HepG2 (cell line): ENCODE data around the gene NWD2. TPM values are rescaled to one million over a fixed set of nuclear protein-coding genes. Genes with fewer than 3 reads are reported as not detected.

Source experiments
- ATAC-seq: fragments of 200-7000 bp; cut with Tn5 transposase; 3 replicates; pipeline ENCODE4 v1.9.1; 2020; ENCODE audit warnings: mild to moderate bottlenecking, moderate library complexity
- BruUV-seq: library from RNA; stranded (reverse); fragments of 400-500 nt; replicated peaks from 2 replicates; lab custom pipeline; 2021; lab: Mats Ljungman, UMichigan
- CTCF ChIA-PET: fragments of 300-600 bp; formaldehyde crosslinking; extraction: SDS; loops from one replicate; lab custom pipeline; 2021; ENCODE audit warnings: low total read pairs, inconsistent platforms, low intra/inter-chr PET ratio; lab: Yijun Ruan, JAX
- POLR2A ChIA-PET: fragments of 350-600 bp; sonication (Branson Sonifier 250); formaldehyde crosslinking; loops from one replicate; lab custom pipeline; 2020; ENCODE audit warnings: antibody characterized with exemption, inconsistent platforms; lab: Yijun Ruan, JAX
- DNase-seq: peaks from one replicate; pipeline ENCODE4 v3.0.0-alpha.2; 2015; ENCODE audit warnings: low spot score
- FAIRE-seq: peaks from 3 replicates; lab custom pipeline; 2011; peaks lifted over from hg19 to GRCh38; lab: Jason Lieb, UNC
- H2AFZ ChIP-seq: one replicate; pipeline ENCODE4 v1.6.1; 2011; ENCODE audit warnings: low read length, inconsistent platforms
- H3K27ac ChIP-seq: fragments of 300-600 bp; 3 replicates; pipeline ENCODE4 v1.8.0; 2011; ENCODE audit warnings: mixed run types, mild to moderate bottlenecking, mixed read lengths, low read length, inconsistent platforms; ENCODE audit not compliant: insufficient read depth; ENCODE audit errors: extremely low read length
- H3K27me3 ChIP-seq, 2 experiments: fragments of 200-600 bp in 1 of 2; 2 replicates in 1 of 2; 3 replicates in 1 of 2; pipeline versions ENCODE4 v1.6.0 to v1.8.0; 2011; ENCODE audit warnings: low read length in 2 of 2, mild to moderate bottlenecking in 2 of 2, moderate library complexity in 2 of 2, inconsistent platforms in 1 of 2; ENCODE audit not compliant: insufficient read depth in 2 of 2, control insufficient read depth in 1 of 2
- H3K36me3 ChIP-seq, 2 experiments: fragments of 200-600 bp in 1 of 2; replicated peaks in 1 of 2; 2 replicates in 1 of 2; 3 replicates in 1 of 2; pipeline versions ENCODE4 v1.5.1 to v1.8.0; 2011; ENCODE audit warnings: low read length in 2 of 2, inconsistent platforms in 1 of 2; ENCODE audit not compliant: insufficient read depth in 2 of 2, control insufficient read depth in 1 of 2
- H3K4me1 ChIP-seq: 2 replicates; pipeline ENCODE4 v1.5.1; 2012; ENCODE audit warnings: low read length, inconsistent platforms; ENCODE audit not compliant: insufficient read depth
- H3K4me2 ChIP-seq: 2 replicates; pipeline ENCODE4 v1.6.0; 2011; ENCODE audit warnings: low read depth, low read length, inconsistent platforms
- H3K4me3 ChIP-seq, 3 experiments: fragments of 200-600 bp in 1 of 3; sonication (generic), shearing (Covaris generic) in 1 of 3; replicated peaks in 1 of 3; 2 replicates each; pipeline ENCODE4 v1.5.1; 2011 to 2016; ENCODE audit warnings: low read length in 3 of 3, inconsistent platforms in 2 of 3, low read depth in 2 of 3, mild to moderate bottlenecking in 2 of 3, control low read depth in 1 of 3, mixed read lengths in 1 of 3; ENCODE audit not compliant: insufficient read depth in 1 of 3
- H3K79me2 ChIP-seq: one replicate; pipeline ENCODE4 v1.6.1; 2011; ENCODE audit warnings: low read length, inconsistent platforms; ENCODE audit not compliant: insufficient read depth
- H3K9ac ChIP-seq: 2 replicates; pipeline ENCODE4 v1.6.0; 2011; ENCODE audit warnings: mild to moderate bottlenecking, low read depth, low read length, inconsistent platforms; ENCODE audit not compliant: insufficient read depth
- H3K9me3 ChIP-seq: 2 replicates; pipeline ENCODE4 v1.5.1; 2012; ENCODE audit warnings: mild to moderate bottlenecking, low read length
- H4K20me1 ChIP-seq: 2 replicates; pipeline ENCODE4 v1.6.0; 2011; ENCODE audit warnings: inconsistent platforms, mild to moderate bottlenecking, low read length, moderate library complexity; ENCODE audit not compliant: insufficient read depth
- BCLAF1 ChIP-seq: fragments of 450-650 bp; IDR thresholded peaks from 2 replicates; pipeline ENCODE4 v1.6.1; 2017; ENCODE audit warnings: mild to moderate bottlenecking
- CTCF ChIP-seq: sonication (generic); formaldehyde crosslinking; IDR thresholded peaks from 2 replicates; pipeline ENCODE4 v1.5.0; 2020; ENCODE audit warnings: mild to moderate bottlenecking, missing genetic modification reagents, moderate library complexity
- MAFF ChIP-seq: IDR thresholded peaks from 2 replicates; pipeline ENCODE4 v1.6.1; 2011; ENCODE audit warnings: low read depth, low read length, improper control_type of control experiment
- MAFK ChIP-seq, 2 experiments: IDR thresholded peaks in 1 of 2; conservative IDR thresholded peaks in 1 of 2; 2 replicates each; pipeline ENCODE4 v1.6.1; 2011; ENCODE audit warnings: improper control_type of control experiment in 2 of 2, low read length in 2 of 2
- MIER3 ChIP-seq: IDR thresholded peaks from 2 replicates; pipeline ENCODE4 v1.6.1; 2016; ENCODE audit warnings: missing compliant biosample characterization, borderline replicate concordance
- SP1 ChIP-seq, 2 experiments: fragments of 450-650 bp in 1 of 2; sonication (generic) in 1 of 2; formaldehyde crosslinking in 1 of 2; IDR thresholded peaks; 2 replicates each; pipeline versions ENCODE4 v1.4.0 to v1.6.1; 2016 to 2020; ENCODE audit warnings: missing genetic modification reagents in 1 of 2
- TRAFD1 ChIP-seq: sonication (generic); formaldehyde crosslinking; IDR thresholded peaks from 2 replicates; pipeline ENCODE4 v1.5.1; 2020; ENCODE audit warnings: missing genetic modification reagents, mild to moderate bottlenecking, borderline replicate concordance
- ZBTB37 ChIP-seq: sonication (generic); formaldehyde crosslinking; IDR thresholded peaks from 2 replicates; pipeline ENCODE4 v1.4.0; 2020; ENCODE audit warnings: mild to moderate bottlenecking, missing genetic modification reagents
- WGBS: methylation state at CpG from one replicate; pipeline ENCODE4 v1.1.6; 2017; ENCODE audit warnings: low lambda C conversion rate; 5-methylcytosine and 5-hydroxymethylcytosine counted together
- in situ Hi-C: cut with HindIII; loops from 2 replicates; pipeline ENCODE4 v1.10.0; 2017; ENCODE audit warnings: low pct_unique_long_range_greater_than_20kb; ENCODE audit not compliant: extremely low pct_ligation_motif_present
- intact Hi-C: fragments of 100-400 bp; cut with micrococcal nuclease; formaldehyde crosslinking; loops from one replicate; pipeline ENCODE4 v1.10.0; 2022; ENCODE audit not compliant: unreplicated experiment
- polyA plus RNA-seq, 8 experiments: library from polyadenylated mRNA; depleted of rRNA in 3 of 8; stranded (reverse) in 7 of 8; unstranded in 1 of 8; fragments of >200 nt; fragmentation: Illumina TruSeq in 4 of 8; extraction: Trizol in 4 of 8; gene quantifications; 2 replicates each; pipeline versions ENCODE4 v1.2.1 to v1.2.3, GENCODE V29; 2011 to 2016; ENCODE audit warnings: low read depth in 4 of 8, missing spikeins in 1 of 8, mixed read lengths in 1 of 8; ENCODE audit not compliant: insufficient read depth in 1 of 8
- total RNA-seq, 5 experiments: library from RNA; depleted of rRNA; stranded (reverse); fragments of >200 nt; fragmentation: Illumina TruSeq; extraction: Trizol; gene quantifications; 2 replicates each; pipeline ENCODE4 v1.2.3, GENCODE V29; 2016; ENCODE audit warnings: low read depth in 1 of 5

NWD2 gene
- total and polyA plus RNA-seq, 2 of the 13 experiments (the other 11 are each of a cell fraction or from before 2014, with no cell fraction given), result not detected

GRCh38 chr4:37370052-37370451 lies 125.5 kb downstream of the NWD2 start:
- ChIA-PET CTCF (no interaction called here), POLR2A (no interaction called here)
- no peak for DNase-seq
- Histone ChIP-seq H3K9ac (no peak overlapping the region), H3K27me3 (no peaks in the 10 kb centered on the region), H4K20me1 (no peaks in the 10 kb centered on the region), H3K4me2 (no peak overlapping the region), H3K9me3 (no peaks in the 10 kb centered on the region), H3K4me3 (no peak overlapping the region), H3K79me2 (no peaks in the 10 kb centered on the region), H3K36me3 (no peaks in the 10 kb centered on the region), H2AFZ (no peak overlapping the region), H3K4me1 (no peaks in the 10 kb centered on the region), H3K27ac (no peak overlapping the region)
- 23% methylated on average over 2 of the region's 2 CpGs for WGBS
- intact Hi-C loops, result no loop called here
- no peak for ATAC-seq
- no peak for FAIRE-seq
- TF ChIP-seq MAFK (conservative IDR thresholded peaks at IDR 0.05 in 1 of 2, IDR thresholded peaks at IDR 0.05 in 1 of 2; ENCODE audit: low read length in 2 of 2) (peak; percentile 24 to 78; a peak in 2 of 4 replicates), MAFF (peak; percentile 23; the same call in 1 of the 2 replicates), ZBTB37 (CRISPR knock-in tag) (no peak)
- BruUV-seq, result no TSS peak
- in situ Hi-C loops, result no loop called here

- POLR2A ChIA-PET, result no interaction called here
- intact Hi-C loops, result no loop called here
- TF ChIP-seq BCLAF1 (no peak), CTCF (CRISPR knock-in tag) (0 out of 2 replicates have a peak, but pooled peaks have one; percentile 24), MIER3 (CRISPR knock-in tag) (no peak), TRAFD1 (no peak), SP1 (IDR thresholded peaks at IDR 0.05) (no peak), SP1 (CRISPR knock-in tag; IDR thresholded peaks at IDR 0.05) (no peak)
These were observed 136.6 kb downstream of the NWD2 start for GRCh38 chr4:37381040-37381668.

More at GRCh38 chr4:37381040-37381668, 136.6 kb downstream of the NWD2 start:
- Histone ChIP-seq H3K9me3 (no peaks in the 10 kb centered on the region), H3K4me3 (no peak overlapping the region), H3K4me1 (0 out of 2 replicates have a peak, but pooled peaks cover 4% of the 10 kb centered on the region), H3K27ac (no peak overlapping the region), H2AFZ (no peak overlapping the region), H3K4me2 (no peak overlapping the region), H3K9ac (no peak overlapping the region), H3K79me2 (no peaks in the 10 kb centered on the region), H4K20me1 (no peaks in the 10 kb centered on the region), H3K27me3 (no peaks in the 10 kb centered on the region; a peak in 1 of 5 replicates), H3K36me3 (no peaks in the 10 kb centered on the region)
- in situ Hi-C loops, result loop anchor here (10.0 kb wide), 2 partner anchors 196 to 966 kb away; no protein-coding TSS in a partner anchor
- ATAC-seq (peak; percentile 46; the same call in 1 of the 3 replicates), DNase-seq (no peak), FAIRE-seq (no peak)
- no TSS peak for BruUV-seq
- WGBS, result 5% methylated on average over 8 of the region's 9 CpGs
- CTCF ChIA-PET, result no interaction called here
